ENCODE data around the gene EPG5. TPM values are rescaled to one million over a fixed set of nuclear protein-coding genes. Genes with fewer than 3 reads are reported as not detected.
"Not testable (repeated sequence)": the region's sequence is repeated elsewhere in the genome, so short reads cannot be mapped to it uniquely, and the experiment has no call there.

The EPG5 gene
- total RNA-seq, 1 donor from 2014 or later, result 9.8 TPM

DNA sequence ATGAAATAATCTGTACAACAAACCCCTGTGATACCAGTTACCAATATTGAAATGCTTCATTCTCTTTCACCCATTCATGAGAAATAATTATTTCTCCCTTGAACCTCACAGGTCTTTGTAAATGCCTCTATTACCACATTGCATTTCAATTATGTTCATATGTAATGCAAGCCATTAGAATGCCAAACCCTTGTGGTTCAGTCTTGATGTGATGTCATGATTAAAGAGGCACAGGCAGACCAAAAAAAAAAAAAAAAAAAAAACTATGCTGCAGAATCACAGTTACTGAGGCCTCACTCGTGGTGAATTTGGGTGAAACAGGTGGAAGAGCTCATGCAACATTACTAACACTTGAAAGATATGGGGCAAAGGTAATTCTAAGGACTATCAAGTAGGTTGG is 9.4 kb upstream of the EPG5 start:
- intact Hi-C loops (cut with DNase I), result no loop called here
- Histone ChIP-seq H3K4me1 (no peaks in the 10 kb centered on the region), H3K4me3 (no peak overlapping the region), H3K36me3 (no peaks in the 10 kb centered on the region), H3K27me3 (no peaks in the 10 kb centered on the region), H3K27ac (no peak overlapping the region), H3K9me3 (no peaks in the 10 kb centered on the region)
- TF ChIP-seq, protein P1, sequence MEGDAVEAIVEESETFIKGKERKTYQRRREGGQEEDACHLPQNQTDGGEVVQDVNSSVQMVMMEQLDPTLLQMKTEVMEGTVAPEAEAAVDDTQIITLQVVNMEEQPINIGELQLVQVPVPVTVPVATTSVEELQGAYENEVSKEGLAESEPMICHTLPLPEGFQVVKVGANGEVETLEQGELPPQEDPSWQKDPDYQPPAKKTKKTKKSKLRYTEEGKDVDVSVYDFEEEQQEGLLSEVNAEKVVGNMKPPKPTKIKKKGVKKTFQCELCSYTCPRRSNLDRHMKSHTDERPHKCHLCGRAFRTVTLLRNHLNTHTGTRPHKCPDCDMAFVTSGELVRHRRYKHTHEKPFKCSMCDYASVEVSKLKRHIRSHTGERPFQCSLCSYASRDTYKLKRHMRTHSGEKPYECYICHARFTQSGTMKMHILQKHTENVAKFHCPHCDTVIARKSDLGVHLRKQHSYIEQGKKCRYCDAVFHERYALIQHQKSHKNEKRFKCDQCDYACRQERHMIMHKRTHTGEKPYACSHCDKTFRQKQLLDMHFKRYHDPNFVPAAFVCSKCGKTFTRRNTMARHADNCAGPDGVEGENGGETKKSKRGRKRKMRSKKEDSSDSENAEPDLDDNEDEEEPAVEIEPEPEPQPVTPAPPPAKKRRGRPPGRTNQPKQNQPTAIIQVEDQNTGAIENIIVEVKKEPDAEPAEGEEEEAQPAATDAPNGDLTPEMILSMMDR (IDR thresholded peaks at IDR 0.05), result no peak
- no peak for DNase-seq (ENCODE audit: low spot score in 2 of 2)

DNA sequence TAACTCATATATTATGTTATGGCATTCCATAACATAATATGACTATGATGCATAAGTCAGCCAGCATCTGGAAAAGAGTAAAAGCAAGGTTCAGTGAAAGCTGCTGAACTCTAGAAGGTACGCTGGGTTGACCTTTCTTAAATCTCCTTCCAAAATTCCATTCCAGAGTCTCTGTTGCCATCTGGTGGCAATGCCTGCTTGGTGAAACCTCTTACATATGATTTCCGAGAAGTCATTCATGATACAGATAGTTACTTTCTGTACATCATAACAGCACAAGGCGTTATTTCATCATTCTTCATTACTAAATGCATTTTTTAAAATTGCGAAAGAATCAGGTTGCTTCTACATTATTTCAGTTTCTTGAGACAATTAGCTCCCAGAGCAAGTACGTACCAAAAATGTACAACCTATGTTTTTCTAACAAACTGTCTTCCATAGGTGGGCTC is 7.0 kb upstream of the EPG5 start:
- H3K27ac ChIP-seq, result no peak overlapping the region
- no peaks in the 10 kb centered on the region for H3K9me3 ChIP-seq
- intact Hi-C loops (cut with DNase I), result loop anchor here (1.0 kb wide), 1 partner anchor 309 kb away; no protein-coding TSS in a partner anchor
- peak in 1 of 2 donors; percentile 77 for DNase-seq (ENCODE audit: low spot score in 2 of 2)
- no peaks in the 10 kb centered on the region for H3K4me1 ChIP-seq
- peak overlapping the region in 1 of 2 donors; percentile 15 for H3K4me3 ChIP-seq
- no peaks in the 10 kb centered on the region for H3K36me3 ChIP-seq
- H3K27me3 ChIP-seq, result no peaks in the 10 kb centered on the region
- TF ChIP-seq, protein P1 (IDR thresholded peaks at IDR 0.05), result peak; percentile 69 to 77 (median 72)

DNA sequence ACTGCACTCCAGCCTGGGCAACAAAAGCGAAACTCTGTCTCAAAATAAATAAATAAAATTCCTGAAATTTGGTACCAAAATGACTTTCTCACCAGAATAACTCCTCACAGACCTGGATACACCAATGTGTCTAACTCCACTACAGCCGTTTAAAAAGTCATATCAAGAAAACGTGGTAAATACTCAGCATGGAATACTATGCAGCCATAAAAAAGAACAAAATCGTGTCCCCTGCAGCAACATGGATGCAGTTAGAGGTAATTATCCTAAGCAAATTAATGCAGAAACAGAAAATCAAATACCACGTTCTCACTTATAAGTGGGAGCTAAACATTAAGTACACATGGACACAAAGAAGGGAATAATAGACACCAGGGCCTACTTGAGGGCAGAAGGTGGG is 2.2 kb downstream of the EPG5 start:
- H3K36me3 ChIP-seq; H3K9me3 ChIP-seq; H3K4me3 ChIP-seq; H3K27me3 ChIP-seq; H3K27ac ChIP-seq; DNase-seq (ENCODE audit: low spot score in 2 of 2): not testable (repeated sequence)
- intact Hi-C loops (cut with DNase I), result loop anchor here (5.0 kb wide), 1 partner anchor 107 kb away; the partner anchor contains the start of gene PSTPIP2
- H3K4me1 ChIP-seq, result peaks cover 0 to 12% of the 10 kb centered on the region in 2 donors

DNA sequence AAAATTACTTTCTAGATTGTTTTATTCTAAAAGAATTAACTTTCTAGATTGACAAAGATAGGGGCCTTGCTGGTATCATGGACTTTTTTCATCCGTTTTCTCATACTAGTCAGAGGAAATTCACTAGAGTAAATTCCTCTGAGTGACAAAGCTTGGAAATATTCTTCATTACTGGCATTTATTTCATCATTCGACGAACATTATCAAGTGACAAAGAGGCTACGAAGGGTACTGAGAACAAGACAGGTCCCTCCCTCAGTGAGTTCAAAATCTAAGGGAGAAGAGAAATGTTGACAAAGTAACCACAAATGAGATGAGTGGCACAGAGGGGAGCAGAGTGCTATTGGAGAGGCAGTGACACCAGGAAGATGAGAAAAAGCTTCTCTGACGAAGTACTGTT is 4.3 kb downstream of the EPG5 start:
- intact Hi-C loops (cut with DNase I), result no loop called here
- Histone ChIP-seq H3K9me3 (no peaks in the 10 kb centered on the region), H3K27ac (no peak overlapping the region), H3K4me1 (peaks cover 0 to 12% of the 10 kb centered on the region in 2 donors), H3K4me3 (no peak overlapping the region), H3K27me3 (no peaks in the 10 kb centered on the region), H3K36me3 (peaks cover 0 to 5% of the 10 kb centered on the region in 2 donors)
- DNase-seq (ENCODE audit: low spot score in 2 of 2), result no peak
- TF ChIP-seq, protein P1 (IDR thresholded peaks at IDR 0.05), result no peak

DNA sequence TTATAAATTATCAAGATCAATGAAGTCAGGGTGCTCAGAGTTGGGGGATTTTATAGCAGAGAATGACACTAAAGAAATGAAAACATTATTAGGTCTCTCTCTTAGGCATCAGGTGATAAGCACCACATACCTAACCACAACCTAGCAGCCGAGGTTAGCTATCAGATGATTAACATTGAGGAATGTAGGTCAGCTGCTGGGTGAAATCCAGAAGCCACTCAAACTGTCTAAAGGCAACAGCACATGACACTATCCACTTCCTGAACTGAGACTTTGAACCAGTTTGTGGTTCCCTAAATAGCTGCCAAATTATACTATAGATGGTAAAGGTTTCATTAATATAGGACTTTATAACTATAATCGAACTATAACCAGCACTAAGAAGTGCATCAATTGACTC is 4.7 kb downstream of the EPG5 start:
- TF ChIP-seq, protein P1 (IDR thresholded peaks at IDR 0.05), result no peak
- no peak for DNase-seq (ENCODE audit: low spot score in 2 of 2)
- peaks cover 0 to 5% of the 10 kb centered on the region in 2 donors for H3K36me3 ChIP-seq
- no peaks in the 10 kb centered on the region for H3K9me3 ChIP-seq
- H3K27me3 ChIP-seq, result no peaks in the 10 kb centered on the region
- peaks cover 0 to 12% of the 10 kb centered on the region in 2 donors for H3K4me1 ChIP-seq
- intact Hi-C loops (cut with DNase I), result no loop called here
- H3K4me3 ChIP-seq, result no peak overlapping the region
- no peak overlapping the region for H3K27ac ChIP-seq

DNA sequence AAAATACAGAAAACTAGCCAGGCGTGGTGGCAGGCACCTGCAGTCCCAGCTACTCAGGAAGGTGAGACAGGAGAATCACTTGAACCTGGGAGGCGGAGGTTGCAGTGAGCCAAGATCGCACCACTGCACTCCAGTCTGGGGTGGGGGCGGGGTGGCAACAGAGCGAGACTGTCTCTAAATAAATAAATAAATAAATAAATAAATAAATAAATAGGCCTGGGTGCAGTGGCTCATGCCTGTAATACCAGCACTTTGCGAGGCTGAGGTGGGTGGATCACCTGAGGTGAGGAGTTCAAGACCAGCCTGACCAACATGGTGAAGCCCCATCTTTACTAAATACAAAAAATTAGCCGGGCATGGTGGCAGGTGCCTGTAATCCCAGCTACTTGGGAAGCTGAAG is 7.6 kb downstream of the EPG5 start:
- DNase-seq (ENCODE audit: low spot score in 2 of 2); H3K4me1 ChIP-seq; H3K27ac ChIP-seq; H3K27me3 ChIP-seq; H3K9me3 ChIP-seq; intact Hi-C loops (cut with DNase I); H3K4me3 ChIP-seq: not testable (repeated sequence)
- peaks cover 5 to 21% of the 10 kb centered on the region in 2 donors for H3K36me3 ChIP-seq

DNA sequence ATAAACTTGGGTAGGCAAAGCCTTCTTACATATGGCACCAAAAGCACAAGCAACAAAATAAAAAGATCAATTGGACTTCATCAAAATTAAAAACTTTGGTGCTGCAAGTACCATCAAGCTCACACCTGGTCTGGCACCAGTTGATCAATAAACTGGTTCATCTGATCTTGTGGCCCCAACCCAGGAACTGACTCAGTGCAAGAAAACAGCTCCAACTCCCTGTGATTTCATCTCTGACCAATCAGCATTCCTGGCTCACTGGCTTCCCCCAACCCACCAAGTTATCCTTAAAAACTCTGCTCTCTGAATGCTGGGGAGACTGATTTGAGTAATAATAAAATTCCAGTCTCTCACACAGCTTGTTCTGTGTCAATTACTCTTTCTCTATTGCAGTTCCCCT is 8.4 kb downstream of the EPG5 start:
- H3K36me3 ChIP-seq, result peaks cover 10 to 29% of the 10 kb centered on the region in 2 donors
- no peak overlapping the region for H3K4me3 ChIP-seq
- TF ChIP-seq, protein P1 (IDR thresholded peaks at IDR 0.05), result no peak
- no peaks in the 10 kb centered on the region for H3K27me3 ChIP-seq
- peaks cover 0 to 7% of the 10 kb centered on the region in 2 donors for H3K4me1 ChIP-seq
- DNase-seq (ENCODE audit: low spot score in 2 of 2), result no peak
- H3K27ac ChIP-seq, result no peak overlapping the region
- no peaks in the 10 kb centered on the region for H3K9me3 ChIP-seq
- intact Hi-C loops (cut with DNase I), result no loop called here
